ENCODE data around the gene ZNF511. TPM values are rescaled to one million over a fixed set of nuclear protein-coding genes. Genes with fewer than 3 reads are reported as not detected.
A peak's percentile ranks its signal among the peaks of the same experiment; 100 is the strongest.

The ZNF511 gene
- total RNA-seq, 6 donors from 2014 or later, result 12.6 to 44.2 (median 33.0) TPM

DNA sequence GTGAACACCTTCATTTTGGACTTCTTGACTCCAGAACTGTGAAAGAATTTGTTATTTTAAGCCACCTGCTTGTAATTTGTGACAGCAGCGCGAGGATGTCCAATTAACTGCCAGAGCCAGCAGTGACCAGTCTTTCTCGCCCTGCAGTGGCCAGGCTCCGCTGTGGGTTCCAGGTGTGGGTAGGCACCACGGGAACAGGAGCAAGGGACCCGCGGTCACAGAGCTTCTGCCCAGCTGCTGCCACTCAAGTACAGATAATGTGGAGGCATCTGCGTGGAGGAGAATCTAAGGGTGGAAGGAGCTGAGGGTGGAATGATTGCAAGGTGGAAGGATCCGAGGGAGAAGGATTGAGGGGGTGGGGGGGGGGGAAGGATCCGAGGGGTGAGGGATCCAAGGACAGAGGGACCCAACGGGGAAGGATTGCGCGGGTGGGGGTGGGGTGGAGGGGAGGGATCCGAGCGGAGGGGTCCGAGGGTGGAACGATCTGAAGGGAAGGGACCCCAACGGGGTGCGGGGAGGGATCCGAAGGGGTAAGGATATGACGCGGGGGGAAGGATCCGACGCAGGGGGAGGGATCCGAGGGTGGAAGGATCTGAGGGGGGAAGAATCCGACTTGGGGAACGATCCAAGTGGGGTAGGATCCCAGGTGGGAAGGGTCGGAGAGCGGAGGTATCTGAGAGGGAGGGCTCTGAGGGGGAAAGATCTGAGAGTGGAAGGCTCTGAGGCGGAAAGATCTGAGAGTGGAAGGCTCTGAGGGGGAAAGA, 24.4 kb downstream of the ZNF511 start:
- H3K4me1 ChIP-seq, result peaks cover 26 to 35% (median 29%) of the 10 kb centered on the region in 4 donors
- ATAC-seq (ENCODE audit: low FRiP score in 2 of 2) (no peak), DNase-seq (peak in 1 of 2 donors; percentile 37)
- H3K36me3 ChIP-seq, result no peaks in the 10 kb centered on the region
- no peak overlapping the region for H3K4me3 ChIP-seq
- H3K27me3 ChIP-seq, result peaks cover 0 to 51% (median 35%) of the 10 kb centered on the region in 4 donors
- TF ChIP-seq POLR2A (IDR thresholded peaks at IDR 0.05) (no peak), POLR2AphosphoS5 (IDR thresholded peaks at IDR 0.05) (no peak), EP300 (IDR thresholded peaks at IDR 0.05) (no peak), CTCF (IDR thresholded peaks at IDR 0.05) (no peak)
- no peak overlapping the region for H3K27ac ChIP-seq
- 79 to 83% methylated on average over 29 of the region's 30 CpGs for WGBS, 2 donors
- H3K9me3 ChIP-seq, result no peaks in the 10 kb centered on the region

GRCh38 chr10:133334503-133335245, 26.0 kb downstream of the ZNF511 start:
- peak overlapping the region in 2 of 4 donors; percentile 10 to 52 for H3K27ac ChIP-seq
- TF ChIP-seq EP300 (IDR thresholded peaks at IDR 0.05) (no peak), POLR2A (IDR thresholded peaks at IDR 0.05) (no peak), CTCF (IDR thresholded peaks at IDR 0.05) (no peak), POLR2AphosphoS5 (IDR thresholded peaks at IDR 0.05) (no peak)
- H3K4me3 ChIP-seq, result peak overlapping the region in 3 of 4 donors; percentile 33 to 45 (median 40)

DNA sequence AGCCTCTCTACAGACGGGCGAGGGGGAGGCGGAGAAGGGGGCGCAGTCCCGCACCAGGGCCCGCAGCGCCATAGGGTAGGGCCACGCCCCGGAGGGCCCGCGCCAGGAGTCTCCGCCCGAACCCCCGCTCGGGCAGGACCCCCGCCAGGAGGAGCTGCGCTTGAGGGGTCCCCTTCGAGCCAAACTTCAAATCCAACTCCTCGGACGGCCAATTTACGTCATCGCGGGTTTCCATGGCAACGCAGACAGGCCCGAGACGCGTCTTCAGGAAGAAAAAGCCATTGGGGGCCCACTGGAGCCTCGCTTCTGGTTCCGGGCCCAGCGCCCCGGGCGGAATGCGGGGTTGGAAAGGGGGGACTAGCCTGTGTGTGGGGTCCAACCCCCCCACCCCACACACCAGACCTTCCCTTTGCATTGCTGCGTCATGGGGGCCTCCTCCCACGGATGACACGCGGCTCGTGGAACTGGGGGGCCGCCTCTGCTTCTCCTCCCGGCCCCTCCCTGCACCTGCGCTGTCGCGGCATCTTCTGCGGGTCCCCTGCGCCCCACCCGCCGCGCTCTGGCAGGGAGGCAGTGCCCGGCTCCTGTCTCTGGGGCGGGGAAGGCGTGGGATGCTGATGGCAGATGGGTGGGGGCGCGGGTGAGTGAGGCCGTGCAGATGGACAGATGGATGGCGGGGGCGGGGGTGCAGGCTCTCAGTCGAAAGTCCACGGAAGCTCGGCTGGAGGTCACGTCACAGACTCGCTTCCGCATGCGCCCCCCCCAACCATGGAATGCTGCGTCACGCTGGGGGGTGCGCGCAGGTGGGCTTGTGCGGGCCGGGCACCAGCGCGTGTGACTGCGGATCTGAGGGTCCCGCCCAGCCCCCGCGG, 26.8 kb downstream of the ZNF511 start:
- Histone ChIP-seq H3K9me3 (no peaks in the 10 kb centered on the region), H3K27ac (peak overlapping the region in 2 of 4 donors; percentile 10 to 52), H3K4me3 (peak overlapping the region in 3 of 4 donors; percentile 33 to 45 (median 40)), H3K4me1 (peaks cover 21 to 25% (median 22%) of the 10 kb centered on the region in 4 donors), H3K36me3 (no peaks in the 10 kb centered on the region), H3K27me3 (peaks cover 0 to 35% (median 24%) of the 10 kb centered on the region in 4 donors)
- WGBS, 2 donors, result 4% methylated on average over 23 to 70 of the region's 75 CpGs
- DNase-seq (peak in 1 of 2 donors; percentile 84), ATAC-seq (ENCODE audit: low FRiP score in 2 of 2) (peak; percentile 46 to 60)
- TF ChIP-seq POLR2AphosphoS5 (IDR thresholded peaks at IDR 0.05), result no peak
- no peak for TF ChIP-seq EP300 (IDR thresholded peaks at IDR 0.05)
- TF ChIP-seq CTCF (IDR thresholded peaks at IDR 0.05), result no peak

More at GRCh38 chr10:133334503-133335245, 26.0 kb downstream of the ZNF511 start:
- Histone ChIP-seq H3K4me1 (peaks cover 26 to 30% (median 26%) of the 10 kb centered on the region in 4 donors), H3K36me3 (no peaks in the 10 kb centered on the region), H3K27me3 (peaks cover 0 to 38% (median 24%) of the 10 kb centered on the region in 4 donors), H3K9me3 (no peaks in the 10 kb centered on the region)
- 14 to 34% methylated on average over 20 to 42 of the region's 51 CpGs for WGBS, 2 donors
- DNase-seq (peak in 1 of 2 donors; percentile 88), ATAC-seq (ENCODE audit: low FRiP score in 2 of 2) (peak in 1 of 2 donors; percentile 42)

DNA sequence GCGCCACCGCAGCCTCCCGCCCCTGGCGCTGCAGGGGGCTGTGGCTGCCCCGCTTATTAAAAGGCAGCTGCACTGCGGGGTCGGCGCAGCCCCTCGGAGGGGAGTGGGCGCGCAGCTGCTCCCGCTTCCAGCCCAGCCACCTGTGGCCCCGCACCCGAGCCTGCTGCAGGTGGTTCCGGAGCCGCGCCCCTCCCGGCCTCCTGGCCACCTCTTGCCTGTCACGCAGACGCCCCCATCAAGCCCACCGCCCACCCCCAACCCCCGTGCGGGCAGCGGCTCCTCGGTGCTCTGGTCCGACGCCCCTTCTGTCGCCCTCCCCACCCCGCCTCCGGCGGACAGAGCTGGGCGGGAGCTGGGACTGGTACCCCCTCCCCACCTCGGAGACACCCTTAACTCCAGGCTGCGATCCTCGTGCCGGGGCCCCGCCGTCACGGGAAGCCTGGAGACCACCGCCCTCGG, 27.4 kb downstream of the ZNF511 start:
- Histone ChIP-seq H3K4me3 (peak overlapping the region in 3 of 4 donors; percentile 33 to 45 (median 40)), H3K36me3 (no peaks in the 10 kb centered on the region), H3K4me1 (peaks cover 21 to 25% (median 22%) of the 10 kb centered on the region in 4 donors), H3K27me3 (peaks cover 0 to 35% (median 24%) of the 10 kb centered on the region in 4 donors), H3K27ac (peak overlapping the region in 2 of 4 donors; percentile 7 to 10), H3K9me3 (no peaks in the 10 kb centered on the region)
- 11% methylated on average over 20 of the region's 41 CpGs; no CpG with 5 or more reads in 1 of the 2 donors for WGBS, 2 donors
- ATAC-seq (ENCODE audit: low FRiP score in 2 of 2), result no peak
- DNase-seq, result no peak
- TF ChIP-seq CTCF (IDR thresholded peaks at IDR 0.05) (no peak), POLR2AphosphoS5 (IDR thresholded peaks at IDR 0.05) (no peak), POLR2A (IDR thresholded peaks at IDR 0.05) (no peak), EP300 (IDR thresholded peaks at IDR 0.05) (no peak)

Data from upper lobe of left lung (tissue), 6 donors.